Left ventricle myocardium inferior (tissue), 1 donor: ENCODE data around the gene RPS6KA2. TPM values are rescaled to one million over a fixed set of nuclear protein-coding genes. Genes with fewer than 3 reads are reported as not detected.

Source experiments
- DNase-seq: peaks from one replicate; pipeline ENCODE4 v3.0.0-alpha.2; 2020
- H3K27ac ChIP-seq: fragments of 200-600 bp; replicated peaks from 2 replicates; pipeline ENCODE4 v1.8.0; 2021
- H3K27me3 ChIP-seq: fragments of 200-600 bp; 2 replicates; pipeline ENCODE4 v1.8.0; 2021; ENCODE audit warnings: low read depth
- H3K36me3 ChIP-seq: fragments of 200-600 bp; 2 replicates; pipeline ENCODE4 v1.8.0; 2021
- H3K4me1 ChIP-seq: fragments of 200-600 bp; 2 replicates; pipeline ENCODE4 v1.8.0; 2021
- H3K4me3 ChIP-seq: fragments of 200-600 bp; 2 replicates; pipeline ENCODE4 v1.8.0; 2021; ENCODE audit warnings: mild to moderate bottlenecking, moderate library complexity
- H3K9me3 ChIP-seq: fragments of 200-600 bp; replicated peaks from 2 replicates; pipeline ENCODE4 v1.8.0; 2021
- intact Hi-C: fragments of 100-400 bp; cut with micrococcal nuclease; formaldehyde crosslinking; loops from one replicate; pipeline ENCODE4 v1.11.0; 2022
- total RNA-seq: library from RNA; stranded (reverse); fragmentation: NEBNext Ultra II Directional; extraction: Animal tissue kit (Norgen Biotek cat#: 25700); gene quantifications from one replicate; pipeline ENCODE4 v1.2.1, GENCODE V29; 2021
- TF ChIP-seq, protein P1 (sequence below): fragments of 200-600 bp; IDR thresholded peaks from 2 replicates; pipeline ENCODE4 v1.8.0; 2021; ENCODE audit warnings: antibody characterized with exemption, mild to moderate bottlenecking, borderline replicate concordance
- donor health status: DM: no; HTN: yes; CAD: no; lungs with severe emphysema.

RPS6KA2 gene
- total RNA-seq, 1 donor from 2014 or later = 77.2 TPM

DNA sequence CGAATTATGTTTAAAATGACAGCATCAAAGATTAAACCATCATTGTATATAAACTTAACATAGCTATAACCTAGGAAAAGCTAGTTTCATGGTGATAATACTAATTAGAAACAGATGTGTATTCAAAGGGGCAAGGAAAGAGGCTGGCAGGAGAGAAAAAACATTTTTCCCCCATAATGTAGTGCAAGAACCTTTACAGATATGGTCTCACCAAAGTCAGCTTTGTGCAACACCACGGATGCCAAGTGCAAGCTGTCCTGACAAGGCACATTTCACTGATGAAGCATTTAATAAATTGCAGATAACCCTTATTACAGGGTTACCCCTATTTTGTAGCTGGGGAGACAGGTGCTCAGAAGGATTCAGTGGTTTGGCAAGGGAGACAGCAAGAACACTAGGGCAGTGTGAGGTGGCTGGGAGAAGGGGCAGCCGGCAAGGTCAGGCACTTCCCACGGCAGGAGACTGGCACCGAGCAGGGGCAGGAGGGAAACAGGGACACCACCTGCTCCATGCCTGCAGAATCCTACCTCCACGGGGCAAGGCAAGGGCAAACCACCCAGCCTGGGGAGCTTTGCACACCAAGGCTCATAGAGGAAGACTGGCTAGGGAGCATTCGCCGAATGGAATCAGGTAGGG lies 6.5 kb downstream of the RPS6KA2 start:
- Histone ChIP-seq H3K4me3 (no peak overlapping the region), H3K36me3 (peaks cover 12% of the 10 kb centered on the region), H3K4me1 (peaks cover 79% of the 10 kb centered on the region), H3K27ac (peak overlapping the region; percentile 68), H3K9me3 (no peaks in the 10 kb centered on the region), H3K27me3 (no peaks in the 10 kb centered on the region)
- DNase-seq = no peak
- TF ChIP-seq, protein P1, sequence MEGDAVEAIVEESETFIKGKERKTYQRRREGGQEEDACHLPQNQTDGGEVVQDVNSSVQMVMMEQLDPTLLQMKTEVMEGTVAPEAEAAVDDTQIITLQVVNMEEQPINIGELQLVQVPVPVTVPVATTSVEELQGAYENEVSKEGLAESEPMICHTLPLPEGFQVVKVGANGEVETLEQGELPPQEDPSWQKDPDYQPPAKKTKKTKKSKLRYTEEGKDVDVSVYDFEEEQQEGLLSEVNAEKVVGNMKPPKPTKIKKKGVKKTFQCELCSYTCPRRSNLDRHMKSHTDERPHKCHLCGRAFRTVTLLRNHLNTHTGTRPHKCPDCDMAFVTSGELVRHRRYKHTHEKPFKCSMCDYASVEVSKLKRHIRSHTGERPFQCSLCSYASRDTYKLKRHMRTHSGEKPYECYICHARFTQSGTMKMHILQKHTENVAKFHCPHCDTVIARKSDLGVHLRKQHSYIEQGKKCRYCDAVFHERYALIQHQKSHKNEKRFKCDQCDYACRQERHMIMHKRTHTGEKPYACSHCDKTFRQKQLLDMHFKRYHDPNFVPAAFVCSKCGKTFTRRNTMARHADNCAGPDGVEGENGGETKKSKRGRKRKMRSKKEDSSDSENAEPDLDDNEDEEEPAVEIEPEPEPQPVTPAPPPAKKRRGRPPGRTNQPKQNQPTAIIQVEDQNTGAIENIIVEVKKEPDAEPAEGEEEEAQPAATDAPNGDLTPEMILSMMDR = no peak
- intact Hi-C loops = no loop called here

DNA sequence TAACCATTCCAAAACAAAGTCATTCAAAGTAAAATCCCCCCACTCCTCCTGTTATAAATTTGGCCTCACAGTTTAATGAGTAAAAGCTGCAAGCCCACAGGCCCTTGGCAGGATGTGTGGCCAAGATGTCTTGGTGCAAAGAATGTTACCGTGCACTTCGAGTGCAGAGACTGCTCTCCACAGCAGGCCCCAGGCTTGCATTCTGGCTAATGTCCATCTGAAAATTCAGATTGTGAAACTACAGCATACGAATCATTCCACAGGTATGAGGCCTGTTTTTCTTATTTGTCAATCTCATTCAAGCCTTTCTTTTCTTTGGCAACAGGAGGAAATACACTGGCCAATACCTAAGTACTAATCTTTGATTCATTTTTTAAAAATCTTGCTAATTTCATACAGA lies 7.1 kb downstream of the RPS6KA2 start:
- peaks cover 12% of the 10 kb centered on the region for H3K36me3 ChIP-seq
- H3K27ac ChIP-seq = peak overlapping the region; percentile 68
- no peak overlapping the region for H3K4me3 ChIP-seq
- H3K9me3 ChIP-seq = no peaks in the 10 kb centered on the region
- intact Hi-C loops = no loop called here
- H3K27me3 ChIP-seq = no peaks in the 10 kb centered on the region
- H3K4me1 ChIP-seq = peaks cover 79% of the 10 kb centered on the region
- DNase-seq = no peak
- TF ChIP-seq, protein P1 = no peak

DNA sequence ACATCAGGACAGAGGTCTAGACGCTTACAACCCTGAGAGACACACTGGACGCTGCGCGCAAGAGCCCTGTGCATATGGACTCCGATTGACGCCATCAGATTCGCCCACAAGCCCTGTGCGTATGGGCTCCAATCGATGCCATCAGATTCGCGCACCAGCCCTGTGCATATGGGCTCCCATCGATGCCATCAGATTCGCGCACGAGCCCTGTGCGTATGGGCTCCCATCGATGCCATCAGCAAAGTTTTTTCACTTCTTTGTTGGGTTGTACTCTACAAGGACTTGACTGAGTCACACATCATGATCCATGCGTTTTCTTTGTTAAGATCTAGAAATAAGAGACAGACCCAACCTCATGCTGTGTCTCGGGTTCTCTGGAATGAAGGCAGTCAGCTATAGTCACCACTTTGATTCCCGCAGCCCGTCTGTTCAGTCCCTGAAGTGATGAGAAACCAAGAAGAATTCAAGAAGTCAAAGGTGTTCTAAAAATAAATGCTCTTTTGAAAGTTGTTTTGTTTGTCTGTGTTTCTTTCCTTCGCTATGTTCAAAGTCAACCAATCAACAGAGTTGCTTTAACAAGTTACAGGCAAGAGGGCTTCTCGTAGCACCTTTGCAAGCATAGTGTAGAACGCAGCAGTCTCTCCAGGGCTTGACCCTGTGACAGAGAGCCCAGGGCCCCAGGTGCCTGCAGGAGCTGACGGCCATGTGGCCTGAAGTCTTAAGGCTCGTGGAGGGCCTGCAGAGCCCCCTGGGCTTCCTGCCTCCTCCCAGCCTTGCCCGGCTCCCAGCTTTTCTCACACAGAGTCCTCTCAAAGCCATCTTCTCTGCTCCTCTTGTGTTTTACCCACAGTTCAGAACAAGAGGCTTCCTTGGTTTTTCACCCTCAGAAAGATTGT lies 7.9 kb downstream of the RPS6KA2 start:
- peaks cover 12% of the 10 kb centered on the region for H3K36me3 ChIP-seq
- H3K9me3 ChIP-seq = no peaks in the 10 kb centered on the region
- no peak overlapping the region for H3K4me3 ChIP-seq
- DNase-seq = no peak
- H3K27ac ChIP-seq = peak overlapping the region; percentile 68
- TF ChIP-seq, protein P1 = no peak
- H3K4me1 ChIP-seq = peaks cover 79% of the 10 kb centered on the region
- no peaks in the 10 kb centered on the region for H3K27me3 ChIP-seq
- intact Hi-C loops = no loop called here

DNA sequence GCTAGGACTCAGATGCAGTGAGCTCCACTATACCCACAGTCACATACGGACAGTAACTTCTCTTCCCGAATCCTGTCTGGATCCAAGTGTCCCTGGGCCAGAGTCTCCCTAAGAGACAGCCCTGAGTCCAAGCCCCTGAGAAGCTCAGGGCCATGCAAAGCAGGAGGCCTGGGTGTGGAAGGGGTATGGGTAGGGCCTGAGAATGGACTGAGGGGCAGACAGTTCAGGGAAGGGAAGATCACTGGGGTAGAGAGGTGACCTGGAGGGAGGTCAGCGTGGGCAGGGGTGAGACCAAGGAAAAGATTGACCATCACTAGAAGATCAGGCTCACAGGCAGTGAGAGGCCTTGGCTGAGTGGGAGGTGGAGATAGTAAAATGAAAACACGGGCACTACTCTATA lies 8.8 kb downstream of the RPS6KA2 start:
- Histone ChIP-seq H3K4me3 (no peak overlapping the region), H3K27ac (no peak overlapping the region), H3K9me3 (no peaks in the 10 kb centered on the region), H3K36me3 (peaks cover 12% of the 10 kb centered on the region), H3K27me3 (no peaks in the 10 kb centered on the region), H3K4me1 (peaks cover 77% of the 10 kb centered on the region)
- intact Hi-C loops = no loop called here
- TF ChIP-seq, protein P1 = no peak
- DNase-seq = no peak

DNA sequence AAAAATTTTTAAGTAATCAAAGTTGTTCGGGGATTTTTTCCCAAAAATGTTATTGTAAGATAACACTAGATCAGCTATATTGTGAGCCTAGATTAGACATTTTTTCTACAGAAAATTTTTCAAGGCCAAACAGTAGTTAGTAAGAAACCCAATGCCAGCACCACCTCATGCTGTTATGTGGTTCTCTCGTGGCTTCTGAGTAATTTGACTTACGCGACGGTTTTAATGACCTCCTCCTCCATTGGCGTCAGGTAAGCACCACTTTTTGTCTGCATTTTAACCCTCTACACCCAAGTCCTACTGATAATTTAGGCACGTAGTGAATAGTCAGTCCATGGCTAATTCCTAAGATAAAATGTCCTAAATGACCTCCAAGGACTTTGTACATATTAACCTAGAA lies 9.7 kb downstream of the RPS6KA2 start:
- DNase-seq = no peak
- intact Hi-C loops = no loop called here
- H3K27me3 ChIP-seq = no peaks in the 10 kb centered on the region
- TF ChIP-seq, protein P1 = no peak
- H3K36me3 ChIP-seq = peaks cover 12% of the 10 kb centered on the region
- H3K4me1 ChIP-seq = peaks cover 79% of the 10 kb centered on the region
- no peak overlapping the region for H3K27ac ChIP-seq
- H3K9me3 ChIP-seq = no peaks in the 10 kb centered on the region
- H3K4me3 ChIP-seq = no peak overlapping the region
